ENCODE results near the gene KCNG2.

KCNG2 gene

DNA sequence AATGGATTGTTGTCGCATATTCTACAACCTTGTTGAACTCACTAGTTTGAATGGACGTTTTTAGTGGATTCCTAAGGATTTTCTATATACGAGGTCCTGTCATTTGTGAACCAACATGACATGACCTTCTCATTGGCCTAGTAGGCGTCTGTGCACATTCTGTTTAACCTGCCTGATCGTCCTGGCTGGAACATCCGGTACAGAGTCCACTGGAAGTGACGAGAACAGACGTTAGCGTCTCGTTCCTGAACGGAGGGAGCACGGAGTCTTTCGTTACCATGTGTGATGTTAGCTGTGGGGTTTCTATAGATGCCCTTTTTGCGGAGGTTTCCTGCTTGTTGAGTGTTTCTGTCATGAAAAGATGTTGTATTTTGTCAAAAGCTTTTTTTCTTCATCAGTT, 91.8 kb downstream of the KCNG2 start:
- no peak for DNase-seq

DNA sequence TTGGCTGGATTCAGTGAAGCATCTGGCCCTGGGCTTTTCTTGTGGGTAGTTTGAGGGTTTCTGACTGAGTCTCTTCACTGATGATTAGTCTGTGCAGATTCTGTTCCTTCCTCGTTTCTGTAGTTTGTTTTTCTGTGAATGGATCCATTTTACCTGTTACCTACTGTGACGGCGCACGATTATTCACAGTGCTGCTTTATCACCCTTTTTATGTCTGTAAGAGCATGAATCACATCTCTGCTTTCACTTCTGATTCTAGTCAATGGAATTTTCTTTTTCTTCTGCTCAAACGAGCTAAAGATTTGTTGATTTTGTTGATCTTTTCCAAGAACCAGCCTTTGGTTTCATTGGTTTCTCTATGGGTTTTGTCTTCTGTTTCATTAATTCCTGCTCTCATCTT, 92.9 kb downstream of the KCNG2 start:
- DNase-seq: no peak

DNA sequence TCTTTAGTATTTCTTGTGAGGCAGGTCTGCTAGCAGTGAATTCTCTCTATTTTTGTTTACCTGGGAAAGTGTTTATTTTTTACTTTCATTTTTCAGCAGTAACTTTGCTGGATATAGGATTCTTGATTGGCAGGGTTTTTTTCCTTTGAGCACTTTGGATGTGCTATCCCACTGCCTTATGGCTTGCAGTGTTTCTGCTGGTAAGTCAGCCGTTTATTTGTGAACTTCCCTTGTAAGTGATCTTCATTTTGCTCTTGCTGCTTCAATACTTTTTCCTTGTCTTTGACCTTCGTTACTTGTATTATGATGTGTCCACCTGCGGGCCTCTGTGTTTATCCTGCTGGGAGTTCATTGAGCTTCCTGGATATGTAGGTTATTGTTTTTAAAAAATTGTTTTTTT, 99.0 kb downstream of the KCNG2 start:
- DNase-seq: no peak

DNA sequence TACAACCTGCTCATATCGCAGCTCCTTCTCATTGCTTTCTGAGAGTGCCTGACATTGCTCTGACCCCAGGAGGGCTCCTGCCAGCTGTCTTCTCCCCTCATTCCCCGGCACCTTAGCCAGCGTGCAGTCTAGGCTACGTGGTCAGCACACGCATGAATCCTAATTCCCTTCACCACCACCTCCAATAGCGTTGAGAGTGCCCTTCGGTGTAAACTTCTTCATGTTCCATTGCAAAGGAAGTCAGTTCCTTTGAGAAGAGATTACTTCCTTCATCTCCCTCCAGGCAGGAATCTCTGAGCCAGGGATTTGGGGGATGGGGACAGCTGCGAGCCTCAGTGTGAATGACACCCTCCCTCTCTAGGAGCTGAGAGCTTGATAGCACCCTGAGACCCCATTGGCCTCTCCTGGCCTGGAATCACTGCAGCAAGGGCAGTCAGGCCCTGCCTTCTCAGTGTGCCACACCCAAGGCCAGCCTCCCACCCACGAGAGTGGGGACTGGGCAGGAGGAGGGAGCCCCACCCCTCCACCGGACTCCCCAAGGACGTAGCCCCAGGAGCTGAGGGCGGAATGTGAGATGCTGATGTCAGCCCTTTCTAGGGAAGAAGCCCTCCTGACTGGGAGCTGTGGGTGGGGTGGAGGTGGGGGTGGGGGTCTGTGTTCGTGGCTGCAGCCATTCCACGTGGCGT, 100.3 kb downstream of the KCNG2 start:
- DNase-seq: no peak

DNA sequence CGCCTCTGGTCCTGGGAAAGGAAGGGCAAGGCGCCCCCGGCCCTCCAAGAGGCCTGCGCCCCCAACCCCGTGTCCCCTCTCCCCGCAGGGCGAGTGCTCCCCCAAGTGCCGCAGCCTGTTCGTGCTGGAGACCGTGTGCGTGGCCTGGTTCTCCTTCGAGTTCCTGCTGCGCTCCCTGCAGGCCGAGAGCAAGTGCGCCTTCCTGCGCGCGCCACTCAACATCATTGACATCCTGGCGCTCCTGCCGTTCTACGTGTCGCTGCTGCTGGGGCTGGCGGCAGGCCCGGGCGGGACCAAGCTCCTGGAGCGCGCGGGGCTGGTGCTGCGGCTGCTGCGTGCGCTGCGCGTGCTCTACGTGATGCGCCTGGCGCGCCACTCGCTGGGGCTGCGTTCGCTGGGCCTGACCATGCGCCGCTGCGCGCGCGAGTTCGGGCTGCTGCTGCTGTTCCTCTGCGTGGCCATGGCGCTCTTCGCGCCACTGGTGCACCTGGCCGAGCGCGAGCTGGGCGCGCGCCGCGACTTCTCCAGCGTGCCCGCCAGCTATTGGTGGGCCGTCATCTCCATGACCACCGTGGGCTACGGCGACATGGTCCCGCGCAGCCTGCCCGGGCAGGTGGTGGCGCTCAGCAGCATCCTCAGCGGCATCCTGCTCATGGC, 101.3 kb downstream of the KCNG2 start:
- DNase-seq: no peak

DNA sequence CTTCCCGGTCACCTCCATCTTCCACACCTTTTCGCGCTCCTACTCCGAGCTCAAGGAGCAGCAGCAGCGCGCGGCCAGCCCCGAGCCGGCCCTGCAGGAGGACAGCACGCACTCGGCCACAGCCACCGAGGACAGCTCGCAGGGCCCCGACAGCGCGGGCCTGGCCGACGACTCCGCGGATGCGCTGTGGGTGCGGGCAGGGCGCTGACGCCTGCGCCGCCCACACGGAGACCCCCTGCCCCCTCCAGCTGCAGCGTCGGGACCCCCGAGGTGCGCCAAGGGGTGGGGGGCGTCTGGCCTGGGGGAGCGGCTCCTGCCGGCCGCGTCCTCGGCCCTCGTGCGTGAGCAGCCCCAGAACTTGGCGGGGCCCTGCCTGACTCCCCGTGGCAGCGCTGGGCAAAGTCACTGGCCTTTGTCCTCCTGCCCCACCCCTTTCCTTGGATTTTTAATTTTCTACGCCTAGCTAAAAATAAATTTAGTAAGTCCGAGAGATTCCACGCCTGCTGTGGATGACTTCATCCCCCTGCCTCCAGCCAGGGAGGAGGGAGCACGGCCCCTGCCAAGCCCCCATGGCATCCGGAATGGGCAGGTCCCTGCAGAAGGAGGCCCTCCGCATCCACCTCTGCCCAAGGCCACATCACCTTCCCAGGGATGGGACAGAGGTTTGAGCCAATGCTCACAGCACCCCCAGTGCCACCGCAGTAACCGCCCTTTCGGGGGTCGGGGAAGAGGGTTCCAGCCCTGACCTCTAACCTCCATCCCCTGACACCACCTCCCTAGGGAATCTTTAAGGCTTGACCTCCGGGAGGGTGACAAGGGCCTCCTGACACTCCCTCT, 102.1 kb downstream of the KCNG2 start:
- DNase-seq: no peak

DNA sequence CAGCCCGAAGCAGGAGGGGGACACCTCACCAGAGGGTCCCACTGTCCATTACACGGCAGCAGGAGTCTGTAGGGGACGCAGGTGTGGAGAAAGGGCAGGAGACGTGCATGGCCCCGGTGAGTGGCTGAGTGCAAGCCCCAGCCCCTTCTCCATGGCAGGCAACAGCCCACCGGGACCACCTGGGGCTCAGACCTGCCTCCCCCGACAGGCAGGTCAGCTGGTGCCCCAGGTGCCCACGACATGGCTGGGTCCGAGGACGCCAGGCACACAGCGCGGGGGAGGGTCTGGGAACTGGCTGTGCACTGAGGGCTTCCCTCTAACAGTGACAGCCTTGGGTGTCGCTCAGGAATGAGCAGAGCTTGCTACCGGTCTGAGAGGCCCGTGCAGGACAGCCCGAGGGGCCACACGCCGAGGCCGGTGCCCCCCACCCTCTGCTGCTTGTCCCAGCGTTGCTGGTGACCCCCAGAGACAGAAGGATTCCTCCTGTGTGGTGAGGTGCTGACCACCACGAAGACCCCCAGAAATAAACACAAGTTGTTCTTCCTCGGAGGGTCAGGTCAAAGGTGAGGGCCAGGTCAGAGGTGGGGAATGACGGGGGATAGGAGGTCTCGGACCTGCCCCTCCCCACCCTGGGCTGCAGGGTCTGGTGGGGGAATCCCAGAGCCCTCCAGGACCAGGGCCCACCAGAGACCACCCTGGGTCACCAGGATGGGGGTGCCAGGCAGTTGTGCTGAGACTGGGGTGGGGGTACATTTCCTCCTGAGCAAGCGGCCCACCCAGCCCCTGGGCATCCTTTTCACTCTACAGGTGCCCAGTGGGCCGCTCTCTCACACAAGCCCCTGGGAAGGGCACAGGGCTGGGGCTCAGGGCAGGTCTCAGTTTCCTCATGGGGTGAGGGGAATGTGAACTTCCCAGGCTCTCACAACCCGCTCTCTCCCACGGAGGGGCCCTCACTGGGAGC, 103.2 kb downstream of the KCNG2 start:
- no peak for DNase-seq

DNA sequence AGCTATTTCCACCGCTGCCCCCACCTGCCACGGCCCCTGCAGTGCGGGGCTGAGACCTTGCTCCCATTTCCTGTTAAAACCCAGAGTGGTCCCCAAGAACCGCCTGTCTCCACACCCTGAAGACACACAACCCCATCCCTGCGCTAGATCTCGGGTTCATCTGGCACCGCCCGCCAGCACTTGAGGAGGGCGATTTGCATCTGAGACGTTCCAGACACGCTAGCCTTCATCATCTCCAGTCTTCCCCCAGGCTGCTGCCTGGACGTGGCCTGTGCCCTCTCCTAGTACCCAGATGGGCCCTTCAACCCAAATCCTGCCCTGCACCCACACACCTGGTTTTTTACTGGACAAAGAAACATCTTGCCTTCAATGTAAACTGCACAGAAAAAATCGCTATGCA, 103.9 kb downstream of the KCNG2 start:
- DNase-seq: no peak

DNA sequence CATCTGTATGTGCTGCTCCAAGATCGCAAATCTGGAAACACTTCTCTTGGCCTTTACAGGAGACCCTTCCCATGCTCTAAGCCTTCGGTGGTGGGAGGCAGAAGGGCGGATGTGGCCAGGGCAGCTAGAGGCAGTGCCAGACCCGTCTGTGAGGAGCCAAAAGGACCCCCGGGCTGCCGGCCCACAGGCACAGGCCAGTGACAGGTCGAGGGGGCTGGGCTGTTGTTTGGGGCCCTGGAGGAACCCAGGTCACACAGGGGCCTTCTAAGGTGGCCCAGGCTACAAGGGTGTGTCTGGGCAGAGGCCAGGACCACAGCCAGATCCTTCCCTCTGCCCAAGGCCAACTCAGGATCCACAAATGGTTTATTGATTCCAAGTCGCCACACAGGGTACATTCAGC, 104.3 kb downstream of the KCNG2 start:
- no peak for DNase-seq

DNA sequence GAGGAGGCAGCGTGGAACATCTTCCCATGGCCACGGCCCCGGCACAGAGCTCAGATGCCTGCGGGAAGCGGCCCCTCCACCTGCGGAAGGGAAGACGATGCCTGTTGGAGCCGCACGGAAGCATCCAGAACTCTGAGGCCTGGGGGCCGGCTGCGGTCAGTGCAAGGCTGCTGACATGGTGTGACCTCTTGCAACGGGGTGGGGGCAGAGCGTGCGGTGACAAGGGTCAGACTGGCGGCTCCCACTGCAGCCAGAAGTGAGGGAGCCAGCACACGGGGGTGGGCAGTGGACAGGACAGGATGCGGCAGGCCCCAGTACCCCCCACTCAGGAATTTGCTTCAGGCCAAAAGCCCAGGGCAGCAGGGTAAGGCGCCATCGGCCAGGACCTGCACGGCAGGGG, 104.9 kb downstream of the KCNG2 start:
- no peak for DNase-seq

DNA sequence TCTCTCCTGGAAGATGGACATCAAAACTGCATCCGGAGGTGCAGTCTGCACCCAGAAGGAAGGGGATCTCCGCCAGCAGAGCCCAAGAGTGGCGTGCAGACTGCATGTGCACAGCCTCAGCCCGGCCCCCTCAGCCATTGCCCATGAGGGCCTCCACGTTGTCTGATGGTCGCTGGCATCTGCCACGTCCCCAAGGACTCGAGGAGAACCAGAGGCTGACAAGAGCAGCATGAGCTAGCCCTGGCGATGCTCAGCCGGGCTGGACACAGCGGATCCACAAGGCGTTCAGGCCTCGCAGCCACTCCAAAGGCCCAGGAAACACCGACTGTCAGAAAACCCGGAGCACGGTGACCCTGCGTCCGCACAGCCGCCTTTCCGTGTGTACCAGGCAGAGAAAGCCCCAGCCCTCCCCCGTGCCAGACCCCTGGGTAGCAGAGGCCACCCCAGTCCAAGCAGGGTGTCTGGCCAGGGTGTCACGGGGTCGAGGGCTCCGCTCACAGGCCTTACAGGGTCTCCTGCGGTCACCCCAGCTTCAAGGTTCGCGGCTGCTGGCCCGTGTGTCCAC, 105.4 kb downstream of the KCNG2 start:
- DNase-seq: no peak

DNA sequence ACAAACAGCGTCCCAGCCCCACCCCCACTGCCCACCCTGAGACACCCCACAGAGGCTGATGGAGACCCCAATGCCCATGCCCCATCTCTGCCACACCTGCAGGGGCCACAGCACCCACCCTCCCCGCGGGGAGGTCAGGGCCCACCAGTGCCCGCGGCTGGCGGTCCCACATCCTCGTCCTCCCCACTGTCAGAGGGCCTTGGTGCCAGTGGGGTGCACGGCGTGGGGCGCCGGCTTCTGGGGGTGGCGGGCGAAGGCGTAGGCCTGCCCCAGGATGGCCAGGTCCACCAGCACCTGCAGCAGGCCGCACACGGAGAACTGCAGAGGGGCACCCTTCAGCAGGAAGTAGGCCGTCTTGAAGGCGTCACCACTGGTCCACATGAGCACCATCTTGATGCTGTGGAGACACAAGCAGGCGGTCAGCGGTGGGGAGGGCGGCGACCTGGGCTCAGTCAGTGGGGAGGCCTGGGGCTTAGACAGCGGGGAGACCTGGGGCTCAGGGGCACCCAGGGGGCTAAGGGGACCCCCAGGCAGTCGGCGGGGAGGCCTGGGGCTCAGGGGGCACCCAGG, 106.1 kb downstream of the KCNG2 start:
- DNase-seq: no peak

DNA sequence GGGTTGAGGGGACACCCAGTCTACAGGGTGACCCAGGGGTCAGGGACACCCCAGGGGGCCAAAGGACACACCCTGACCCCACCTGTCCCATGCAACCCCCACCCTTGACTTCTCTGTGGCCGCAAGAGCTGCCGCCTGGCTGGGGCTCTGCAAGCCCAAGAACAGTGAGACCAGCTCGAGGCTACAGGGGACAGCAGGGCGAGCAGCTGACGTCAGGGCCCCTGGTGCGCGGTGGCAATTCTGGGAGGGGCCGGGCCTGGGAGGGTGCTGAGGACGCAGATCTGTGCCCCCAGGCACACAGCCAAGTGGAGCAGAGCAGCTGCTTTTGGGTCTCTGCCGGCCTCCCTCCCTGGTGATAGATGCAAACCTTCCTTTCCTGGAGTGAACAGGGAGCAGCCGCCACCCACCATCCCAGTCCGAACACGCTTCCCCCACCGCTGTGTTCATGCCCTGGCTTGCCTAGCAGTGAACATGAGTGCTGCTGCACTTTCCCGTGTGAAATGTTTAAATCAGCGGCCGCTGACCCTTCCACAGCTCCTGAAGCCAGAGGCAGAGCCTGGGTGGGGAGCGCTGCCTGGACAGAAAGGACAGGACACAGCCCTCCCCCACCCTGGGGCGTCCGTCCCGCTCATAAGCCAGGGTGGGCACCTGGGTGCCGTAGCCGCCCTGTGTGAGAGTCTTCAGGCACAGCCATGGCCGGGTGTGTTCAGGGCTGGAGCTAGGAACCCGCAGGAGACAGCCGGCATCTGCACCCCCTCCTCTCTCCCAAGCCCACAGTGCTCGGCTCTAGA, 106.8 kb downstream of the KCNG2 start:
- DNase-seq: no peak

DNA sequence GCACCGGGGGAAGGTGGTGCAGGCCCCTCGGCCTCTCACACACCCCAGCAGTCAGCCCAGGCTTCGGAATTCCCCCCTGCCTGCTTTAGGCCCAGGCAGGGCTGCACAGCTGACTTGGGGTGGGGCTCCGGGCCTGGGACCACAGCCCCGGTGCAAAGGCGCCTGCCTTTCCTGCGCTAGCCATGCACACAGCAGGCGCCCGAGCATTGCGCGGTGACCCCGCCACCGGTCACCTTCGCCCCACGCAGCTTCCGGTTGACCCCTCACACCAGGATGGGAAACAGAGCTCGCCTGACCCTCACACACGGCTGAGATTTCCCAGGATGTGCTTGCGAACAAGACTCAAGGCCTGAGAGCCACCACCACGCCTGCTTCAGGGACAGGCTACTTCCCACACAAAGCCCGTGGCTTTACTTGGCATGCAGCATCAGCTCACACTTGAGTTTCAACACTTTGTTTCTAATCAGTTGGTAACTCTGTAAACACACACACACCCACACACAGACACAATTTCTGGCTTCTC, 107.7 kb downstream of the KCNG2 start:
- DNase-seq: no peak

DNA sequence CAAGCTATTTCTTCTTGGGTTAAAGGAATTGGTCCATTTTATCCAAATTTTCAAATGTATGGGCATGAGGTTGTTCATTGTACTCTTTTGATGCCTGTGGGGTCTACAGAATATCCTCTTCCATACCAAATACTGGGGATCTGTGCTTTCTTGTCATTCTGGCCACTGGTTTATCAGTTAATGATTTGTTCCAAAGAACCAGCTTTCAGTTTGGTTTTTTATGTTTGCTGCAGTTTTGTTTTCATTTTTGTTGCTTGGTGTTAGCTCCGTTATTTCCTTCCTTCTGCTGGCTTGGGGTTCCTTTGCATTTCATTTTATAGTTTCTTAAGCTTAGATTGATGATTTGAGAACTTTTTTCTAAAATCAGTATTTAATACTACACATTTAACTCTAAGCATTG, 108.3 kb downstream of the KCNG2 start:
- DNase-seq: no peak

DNA sequence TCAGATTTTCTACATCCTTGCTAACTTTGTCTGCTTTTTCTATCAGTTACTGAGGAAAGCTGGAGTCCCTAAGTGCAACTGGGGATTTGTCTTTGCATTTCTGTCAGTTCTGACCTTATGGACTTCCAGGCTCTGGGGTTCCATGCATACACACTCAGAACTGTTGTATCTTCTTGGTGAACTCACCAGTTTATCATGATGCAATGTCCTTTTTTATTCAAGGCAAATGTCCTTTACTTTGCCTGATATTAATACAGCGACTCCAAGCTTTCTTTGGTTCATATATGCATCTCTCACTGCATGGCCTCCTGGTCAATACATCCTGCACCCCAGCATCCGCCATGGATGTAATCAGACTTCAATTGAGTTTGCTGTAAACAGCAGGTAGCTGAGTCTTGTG, 109.0 kb downstream of the KCNG2 start:
- DNase-seq: no peak

DNA sequence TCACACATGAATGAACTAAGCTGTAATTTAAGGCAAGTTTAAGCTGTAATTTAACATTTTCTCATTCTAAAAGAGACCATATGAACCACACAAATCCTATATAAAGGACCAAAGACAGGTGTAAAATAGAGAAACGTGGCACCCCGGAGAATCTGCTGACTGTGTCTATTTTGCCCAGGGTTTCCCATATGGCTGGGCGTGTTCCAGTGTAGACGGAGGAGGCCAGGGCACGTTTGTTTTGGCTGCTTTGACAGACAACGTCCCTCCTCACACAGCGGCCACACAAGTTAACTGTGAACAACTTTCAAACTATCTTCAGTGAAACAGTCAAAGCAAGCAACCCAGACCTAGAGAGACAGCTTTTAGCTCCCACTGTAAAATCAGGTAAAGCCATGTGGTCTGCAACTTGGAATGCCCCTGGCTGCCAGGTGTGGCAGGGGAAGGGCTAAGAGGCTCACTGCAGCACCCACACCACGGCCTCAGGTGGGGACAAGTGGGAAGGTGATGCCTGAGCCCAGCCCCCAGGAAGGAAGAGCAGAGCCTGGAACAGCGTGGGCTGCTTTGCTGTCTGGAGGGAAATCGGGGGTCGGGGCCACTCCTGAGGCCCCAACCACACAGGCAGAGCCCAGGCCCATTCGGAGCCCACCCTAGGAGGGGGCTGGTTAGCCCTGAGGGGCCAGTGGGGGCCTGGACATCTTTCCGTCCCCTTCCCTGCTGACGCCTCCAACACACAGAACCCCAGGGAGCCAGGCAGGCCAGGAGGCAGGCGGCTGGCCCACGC, 113.0 kb downstream of the KCNG2 start:
- DNase-seq: no peak

DNA sequence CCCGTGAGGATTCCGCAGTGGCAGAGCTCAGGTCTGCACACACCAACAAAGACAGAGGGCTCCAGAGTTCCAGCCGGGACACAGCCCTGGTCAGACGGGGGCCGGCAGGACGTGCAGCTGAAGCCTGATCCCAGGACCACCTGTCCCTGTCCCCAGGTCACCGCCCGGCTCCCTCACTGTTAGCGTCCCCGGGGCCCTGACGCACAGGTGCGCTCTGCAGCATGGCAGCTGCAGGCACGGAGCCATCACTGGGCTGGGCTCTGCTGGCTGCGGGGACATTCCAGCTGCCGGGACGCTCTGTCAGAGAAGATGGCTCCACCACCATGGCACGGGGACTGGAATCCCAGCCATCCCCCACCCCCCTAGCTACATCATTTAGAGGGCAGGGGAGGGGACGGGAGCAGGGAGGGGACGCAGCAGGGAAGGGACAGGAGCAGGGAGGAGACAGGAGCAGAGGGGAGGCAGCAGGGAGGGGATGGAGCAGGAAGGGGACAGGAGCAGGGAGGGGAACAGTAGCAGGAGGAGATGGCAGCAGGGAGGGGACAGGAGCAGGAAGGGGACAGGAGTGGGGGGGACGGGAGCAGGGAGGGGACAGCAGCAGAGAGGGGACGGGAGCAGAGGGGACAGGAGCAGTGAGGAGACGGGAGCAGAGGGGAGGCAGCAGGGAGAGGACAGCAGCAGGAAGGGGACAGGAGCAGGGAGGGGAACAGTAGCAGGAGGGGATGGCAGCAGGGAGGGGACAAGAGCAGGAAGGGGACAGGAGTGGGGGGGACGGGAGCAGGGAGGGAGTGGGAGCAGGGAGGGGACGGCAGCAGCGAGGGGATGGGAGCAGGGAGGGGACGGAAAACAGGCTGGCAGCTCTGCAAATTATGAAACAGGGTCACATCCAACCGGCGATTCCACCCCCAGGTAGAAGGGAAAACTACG, 113.9 kb downstream of the KCNG2 start:
- DNase-seq: no peak

DNA sequence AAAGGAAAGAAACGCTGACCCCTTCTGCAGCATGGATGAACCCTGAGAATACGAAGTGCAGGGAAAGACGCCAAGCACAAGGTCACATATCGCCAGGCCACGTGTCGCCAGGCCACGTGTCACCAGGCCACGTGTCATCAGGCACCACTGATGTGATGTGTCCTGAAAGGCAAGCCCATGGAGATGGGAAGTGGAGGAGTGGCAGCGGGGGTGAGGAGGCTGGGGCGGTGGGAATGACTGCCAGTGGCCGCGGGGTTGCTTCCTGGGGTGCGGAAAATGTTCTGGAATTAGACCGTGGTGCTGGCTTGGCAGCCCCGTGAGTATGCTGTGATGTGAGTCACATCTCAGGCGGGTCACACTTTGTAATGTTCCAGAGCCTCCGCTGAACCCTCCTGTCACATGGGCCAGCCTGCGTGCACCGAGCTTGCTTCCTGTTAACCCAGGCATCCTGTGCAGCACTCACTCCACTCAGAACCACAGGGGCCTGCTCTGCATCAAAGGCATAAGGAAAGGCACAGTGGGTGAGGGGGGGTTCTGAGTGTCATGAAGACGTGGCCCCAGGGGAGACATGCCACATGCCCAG, 114.8 kb downstream of the KCNG2 start:
- DNase-seq: no peak

All from activated gamma-delta T cell (primary cell).